ENCODE data around the gene PREB. TPM values are rescaled to one million over a fixed set of nuclear protein-coding genes. Genes with fewer than 3 reads are reported as not detected.

The PREB gene
- total and polyA plus RNA-seq, 2 of the 13 experiments (the other 11 are each of a cell fraction or from before 2014, with no cell fraction given), result 112 to 192 TPM

DNA sequence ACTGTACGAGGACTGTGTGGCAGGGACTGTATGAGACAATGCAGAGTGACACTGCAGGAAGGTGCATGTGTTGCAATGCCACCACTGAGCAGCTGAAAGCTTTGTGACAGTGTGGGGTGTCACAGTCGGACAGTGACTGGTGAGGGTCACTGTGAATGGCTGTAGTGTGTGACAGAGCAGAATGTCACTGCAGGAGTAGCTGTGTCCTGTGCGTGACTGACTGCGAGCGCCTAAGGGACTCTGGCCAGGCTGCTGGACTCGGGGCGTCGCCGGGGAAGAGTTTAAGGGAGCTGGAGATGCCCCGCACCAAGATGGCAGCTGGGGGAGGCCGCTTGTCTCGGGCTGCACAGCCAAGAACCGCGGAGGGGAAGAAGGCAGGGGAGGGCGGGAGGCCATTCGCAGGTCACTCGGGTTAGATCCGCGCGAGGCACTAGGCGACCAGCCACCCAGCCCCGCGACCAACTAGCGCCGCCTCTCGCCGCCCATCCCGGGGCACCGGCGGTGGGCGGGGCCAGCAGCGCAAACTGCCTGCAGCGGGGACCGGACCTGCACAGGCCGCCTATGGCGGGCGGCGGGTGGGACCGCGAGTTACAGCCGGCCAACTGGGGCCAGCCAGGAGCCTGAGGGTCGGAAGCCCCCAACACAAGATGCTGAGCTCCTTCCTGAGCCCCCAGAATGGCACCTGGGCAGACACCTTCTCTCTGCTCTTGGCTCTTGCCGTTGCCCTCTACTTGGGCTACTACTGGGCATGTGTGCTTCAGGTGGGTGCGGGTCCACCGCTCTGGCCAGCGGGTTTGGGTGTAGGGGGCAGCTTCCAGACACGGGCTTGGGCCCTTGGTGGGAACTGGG, 10.9 kb downstream of the PREB start, which contains the start of gene ABHD1 (continued):
- TF ChIP-seq, protein P1, sequence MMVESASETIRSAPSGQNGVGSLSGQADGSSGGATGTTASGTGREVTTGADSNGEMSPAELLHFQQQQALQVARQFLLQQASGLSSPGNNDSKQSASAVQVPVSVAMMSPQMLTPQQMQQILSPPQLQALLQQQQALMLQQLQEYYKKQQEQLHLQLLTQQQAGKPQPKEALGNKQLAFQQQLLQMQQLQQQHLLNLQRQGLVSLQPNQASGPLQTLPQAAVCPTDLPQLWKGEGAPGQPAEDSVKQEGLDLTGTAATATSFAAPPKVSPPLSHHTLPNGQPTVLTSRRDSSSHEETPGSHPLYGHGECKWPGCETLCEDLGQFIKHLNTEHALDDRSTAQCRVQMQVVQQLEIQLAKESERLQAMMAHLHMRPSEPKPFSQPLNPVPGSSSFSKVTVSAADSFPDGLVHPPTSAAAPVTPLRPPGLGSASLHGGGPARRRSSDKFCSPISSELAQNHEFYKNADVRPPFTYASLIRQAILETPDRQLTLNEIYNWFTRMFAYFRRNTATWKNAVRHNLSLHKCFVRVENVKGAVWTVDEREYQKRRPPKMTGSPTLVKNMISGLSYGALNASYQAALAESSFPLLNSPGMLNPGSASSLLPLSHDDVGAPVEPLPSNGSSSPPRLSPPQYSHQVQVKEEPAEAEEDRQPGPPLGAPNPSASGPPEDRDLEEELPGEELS (CRISPR knock-in tag; IDR thresholded peaks at IDR 0.05), result peak; percentile 35; the same call in 1 of the 2 replicates
- 0 out of 2 replicates have a peak, but pooled peaks have one; percentile 18 for TF ChIP-seq ESRRA (CRISPR knock-in tag; IDR thresholded peaks at IDR 0.05; ENCODE audit: low read depth)
- TF ChIP-seq FOXK2 (IDR thresholded peaks at IDR 0.05), result no peak
- no peak; the same call in 1 of the 2 replicates for TF ChIP-seq ZBTB39 (CRISPR knock-in tag; IDR thresholded peaks at IDR 0.05)

DNA sequence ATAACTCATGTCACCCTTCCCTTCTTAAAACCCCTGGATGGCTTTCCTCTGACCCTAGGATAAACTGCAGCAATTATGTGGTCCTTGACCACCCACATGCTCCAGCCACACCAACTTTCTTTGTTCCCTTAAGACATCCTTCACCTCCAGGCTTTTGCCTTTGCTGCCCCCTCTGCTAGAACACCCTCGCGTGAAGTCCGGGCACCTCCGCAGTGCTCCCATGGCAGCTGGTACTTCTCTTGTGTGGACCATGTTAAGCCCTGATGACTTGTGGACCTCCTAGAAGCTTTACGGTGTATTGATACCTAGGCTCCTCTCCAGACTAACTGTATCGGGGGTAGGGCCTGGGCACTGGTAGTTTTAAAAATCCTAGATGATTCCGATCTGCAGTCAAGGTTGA, 11.6 kb downstream of the PREB start:
- BruUV-seq (replicated peaks), result no TSS peak
- Histone ChIP-seq H4K20me1 (ENCODE audit: insufficient read depth, low read length) (no peaks in the 10 kb centered on the region), H3K9ac (ENCODE audit: insufficient read depth, low read depth, low read length) (peak overlapping the region; percentile 66; the same call in 1 of the 2 replicates), H3K27me3 (ENCODE audit: control insufficient read depth in 1 of 2, insufficient read depth in 2 of 2, low read length in 2 of 2) (peaks cover 2 to 48% of the 10 kb centered on the region in 2 experiments; a peak in 4 of 5 replicates), H3K79me2 (ENCODE audit: insufficient read depth, low read length) (no peaks in the 10 kb centered on the region), H3K27ac (ENCODE audit: extremely low read length, insufficient read depth, low read length) (no peak overlapping the region), H3K9me3 (ENCODE audit: low read length) (no peaks in the 10 kb centered on the region), H2AFZ (ENCODE audit: low read length) (peak overlapping the region; percentile 4), H3K4me3 (replicated peaks in 1 of 3; ENCODE audit: insufficient read depth in 1 of 3, low read depth in 2 of 3, low read length in 3 of 3) (peak overlapping the region; percentile 46 to 80 (median 62); a peak in 3 of 6 replicates), H3K4me1 (ENCODE audit: insufficient read depth, low read length) (peaks cover 63% of the 10 kb centered on the region), H3K4me2 (ENCODE audit: low read depth, low read length) (peak overlapping the region; percentile 99), H3K36me3 (replicated peaks in 1 of 2; ENCODE audit: control insufficient read depth in 1 of 2, insufficient read depth in 2 of 2, low read length in 2 of 2) (no peaks in the 10 kb centered on the region)
- POLR2A ChIA-PET, result interaction anchor here (0.9 to 5.3 kb wide), 11 partner anchors 10 to 72 kb away, joined by 3 to 76 read pairs (median 5); partner anchors contain the start of genes KHK, OST4, PREB and PRR30
- ATAC-seq (peak; percentile 1; the same call in 2 of the 3 replicates), FAIRE-seq (no peak), DNase-seq (ENCODE audit: low spot score) (no peak)
- 47% methylated on average over 7 of the region's 7 CpGs for WGBS (ENCODE audit: low lambda C conversion rate)
- CTCF ChIA-PET (ENCODE audit: low intra/inter-chr PET ratio, low total read pairs), result no interaction called here
- in situ Hi-C loops (cut with HindIII; ENCODE audit: extremely low pct_ligation_motif_present, low pct_unique_long_range_greater_than_20kb) (no loop called here), intact Hi-C loops (cut with micrococcal nuclease; ENCODE audit: unreplicated experiment) (loop anchor here (1.0 kb wide), 1 partner anchor 12 kb away; the partner anchor contains the start of gene PREB)
- no peak for TF ChIP-seq NFIB (CRISPR knock-in tag; IDR thresholded peaks at IDR 0.05; ENCODE audit: borderline replicate concordance)
- 0 out of 2 replicates have a peak, but pooled peaks have one; percentile 48 for TF ChIP-seq HOXA9 (CRISPR knock-in tag; IDR thresholded peaks at IDR 0.05; ENCODE audit: borderline replicate concordance)
- 0 out of 2 replicates have a peak, but pooled peaks have one; percentile 3 for TF ChIP-seq PAXIP1 (CRISPR knock-in tag; conservative IDR thresholded peaks at IDR 0.05)
- 0 out of 2 replicates have a peak, but pooled peaks have one; percentile 5 for TF ChIP-seq ZZZ3 (CRISPR knock-in tag; IDR thresholded peaks at IDR 0.05; ENCODE audit: borderline replicate concordance)
- TF ChIP-seq PHF21A (CRISPR knock-in tag; IDR thresholded peaks at IDR 0.05), result 0 out of 2 replicates have a peak, but pooled peaks have one; percentile 5
- TF ChIP-seq HNF1B (CRISPR knock-in tag; IDR thresholded peaks at IDR 0.05), result no peak

Data from HepG2 (cell line).